NAMALWA (cell line): ENCODE data around the gene ING1.
"Not testable (repeated sequence)": the region's sequence is repeated elsewhere in the genome, so short reads cannot be mapped to it uniquely, and the experiment has no call there.

ENCODE experiments used
- DNase-seq: peaks from one replicate; pipeline ENCODE4 v3.0.0-alpha.2; 2015; ENCODE audit warnings: low spot score

Gene ING1

GRCh38 chr13:110715395-110716246 lies 2.1 kb downstream of the ING1 start:
- peak; percentile 100 for DNase-seq

- DNase-seq, result peak; percentile 57
Measured at GRCh38 chr13:110716247-110716515, 2.7 kb downstream of the ING1 start.

DNA sequence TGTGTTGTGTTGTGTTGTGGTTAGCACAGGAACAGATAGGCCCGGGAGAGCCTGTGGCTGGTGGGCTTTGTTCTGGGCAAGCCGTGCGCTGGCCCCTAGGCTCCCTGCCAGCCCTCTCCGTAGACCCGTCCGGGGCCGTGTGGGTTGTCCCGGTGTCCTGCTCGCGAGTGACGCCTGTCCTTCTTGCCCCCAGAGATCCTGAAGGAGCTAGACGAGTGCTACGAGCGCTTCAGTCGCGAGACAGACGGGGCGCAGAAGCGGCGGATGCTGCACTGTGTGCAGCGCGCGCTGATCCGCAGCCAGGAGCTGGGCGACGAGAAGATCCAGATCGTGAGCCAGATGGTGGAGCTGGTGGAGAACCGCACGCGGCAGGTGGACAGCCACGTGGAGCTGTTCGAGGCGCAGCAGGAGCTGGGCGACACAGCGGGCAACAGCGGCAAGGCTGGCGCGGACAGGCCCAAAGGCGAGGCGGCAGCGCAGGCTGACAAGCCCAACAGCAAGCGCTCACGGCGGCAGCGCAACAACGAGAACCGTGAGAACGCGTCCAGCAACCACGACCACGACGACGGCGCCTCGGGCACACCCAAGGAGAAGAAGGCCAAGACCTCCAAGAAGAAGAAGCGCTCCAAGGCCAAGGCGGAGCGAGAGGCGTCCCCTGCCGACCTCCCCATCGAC lies 5.7 kb downstream of the ING1 start:
- DNase-seq, result no peak

DNA sequence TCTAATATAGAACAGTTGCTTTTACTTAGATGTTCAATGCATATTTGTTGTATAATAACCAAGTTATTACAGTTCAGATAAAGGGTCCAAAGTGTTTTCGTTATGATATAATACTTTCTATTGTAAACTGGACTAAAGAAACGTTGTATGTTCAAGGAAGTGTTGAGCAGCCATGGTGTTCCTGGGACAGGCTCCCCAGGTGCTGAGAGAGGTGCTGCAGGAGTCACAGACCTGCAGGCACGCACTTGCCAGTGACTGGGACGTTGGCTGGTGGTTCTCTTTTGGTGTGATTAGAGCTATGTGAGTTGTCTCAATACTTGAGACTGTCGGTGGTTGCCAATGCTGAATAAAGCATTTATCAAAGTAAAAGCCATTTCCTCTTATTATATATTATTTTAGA lies 9.5 kb downstream of the ING1 start:
- DNase-seq, result no peak

DNA sequence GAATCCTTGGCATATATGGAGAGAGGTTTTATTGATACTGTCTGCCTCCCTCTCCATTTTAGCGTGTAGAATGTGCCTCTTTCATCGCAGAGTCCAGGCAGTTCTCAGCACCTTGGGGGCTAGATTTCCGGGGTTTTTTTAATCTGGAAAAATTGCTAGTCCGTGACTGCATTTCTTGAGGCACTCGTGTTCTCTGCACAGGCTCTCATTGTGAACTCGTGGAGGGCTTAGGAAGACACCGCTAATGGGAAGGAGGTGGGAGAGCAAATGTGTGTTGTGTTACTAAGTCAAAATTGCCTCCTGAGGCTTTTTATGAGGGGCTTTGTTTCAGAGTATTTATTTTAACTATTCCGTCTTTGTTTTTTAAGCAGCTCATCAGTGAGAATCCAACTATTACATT lies 10.1 kb downstream of the ING1 start:
- DNase-seq, result no peak

- DNase-seq, result not testable (repeated sequence)
Measured at GRCh38 chr13:110726153-110726552, 12.7 kb downstream of the ING1 start.

- DNase-seq, result peak; percentile 26
Measured at GRCh38 chr13:110726726-110727125, 13.2 kb downstream of the ING1 start.

DNA sequence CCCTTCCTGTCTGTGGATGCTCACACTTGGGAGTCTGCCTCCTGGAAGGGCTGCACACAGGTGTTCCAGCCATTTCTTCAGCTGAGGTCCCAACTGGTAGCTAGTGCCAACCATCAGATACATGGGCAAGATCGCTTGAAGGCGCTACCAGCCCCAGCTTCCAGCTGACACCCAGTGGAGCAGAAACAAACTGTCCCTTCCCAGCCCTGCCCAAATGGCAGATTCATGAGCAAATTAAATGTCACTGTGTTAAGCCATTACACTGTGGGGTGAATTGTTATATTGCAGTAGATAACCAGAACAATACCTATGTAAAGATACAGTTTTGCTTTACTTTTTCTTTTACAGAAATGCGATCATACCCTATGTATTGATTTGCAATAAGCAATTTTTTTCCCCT lies 17.6 kb downstream of the ING1 start:
- no peak for DNase-seq

GRCh38 chr13:110734561-110734960 lies 21.1 kb downstream of the ING1 start:
- no peak for DNase-seq

- no peak for DNase-seq
Measured at GRCh38 chr13:110737555-110737954, 24.1 kb downstream of the ING1 start.

- DNase-seq, result no peak
Measured at GRCh38 chr13:110743687-110744086, 30.2 kb downstream of the ING1 start.

GRCh38 chr13:110746438-110746837 lies 32.9 kb downstream of the ING1 start:
- no peak for DNase-seq

GRCh38 chr13:110748271-110748670 lies 34.8 kb downstream of the ING1 start:
- DNase-seq, result no peak

DNA sequence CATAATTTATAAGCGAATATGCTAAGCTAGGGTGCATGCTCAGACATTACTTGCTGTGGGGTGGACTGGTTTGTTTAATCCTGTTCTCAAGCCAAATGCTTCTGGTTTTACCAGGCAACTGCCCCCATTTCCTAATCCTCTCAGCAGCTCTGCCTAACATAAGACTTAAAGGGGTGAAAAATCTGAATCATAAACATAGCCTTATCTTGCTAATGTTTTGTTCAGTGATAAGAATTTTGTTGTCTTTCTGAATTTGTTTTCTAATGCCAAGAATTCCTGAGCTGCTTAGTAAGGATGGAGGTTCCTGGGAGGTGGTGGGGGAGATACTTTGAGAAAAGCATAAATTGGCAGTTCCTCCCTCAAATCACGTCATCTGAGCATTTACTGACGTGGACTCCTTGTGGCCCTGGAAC lies 42.7 kb downstream of the ING1 start:
- no peak for DNase-seq

- DNase-seq, result no peak
Measured at GRCh38 chr13:110757296-110757695, 43.8 kb downstream of the ING1 start.

DNA sequence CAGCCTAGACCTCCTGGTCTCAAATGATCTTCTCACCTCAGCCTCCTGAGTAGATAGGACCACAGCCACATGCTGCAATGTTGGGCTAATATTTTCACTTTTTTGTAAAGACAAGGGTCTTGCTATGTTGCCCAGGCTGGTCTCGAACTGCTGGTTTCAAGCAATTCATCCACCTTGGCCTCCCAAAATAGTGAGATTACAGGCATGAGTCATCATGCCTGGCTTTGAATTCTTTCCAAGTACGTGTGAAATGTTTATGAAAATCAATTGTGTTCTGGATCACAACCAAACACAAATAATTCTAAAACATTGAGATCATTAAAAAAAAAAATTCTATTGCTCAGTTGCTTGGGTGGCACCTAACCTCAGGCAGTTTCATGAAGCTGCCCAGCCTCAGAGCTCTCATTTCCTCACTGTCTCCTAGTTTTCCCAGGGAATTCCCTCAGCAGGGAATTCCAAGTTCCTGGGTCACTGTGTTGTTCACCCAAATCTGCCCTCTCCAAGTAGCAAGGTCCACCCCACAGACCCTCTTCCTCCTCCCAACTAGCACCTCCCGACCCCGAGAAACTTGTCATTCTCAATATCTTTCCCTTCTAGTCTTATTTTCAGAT lies 44.8 kb downstream of the ING1 start:
- no peak for DNase-seq

GRCh38 chr13:110759710-110760109 lies 46.2 kb downstream of the ING1 start:
- DNase-seq, result no peak

DNA sequence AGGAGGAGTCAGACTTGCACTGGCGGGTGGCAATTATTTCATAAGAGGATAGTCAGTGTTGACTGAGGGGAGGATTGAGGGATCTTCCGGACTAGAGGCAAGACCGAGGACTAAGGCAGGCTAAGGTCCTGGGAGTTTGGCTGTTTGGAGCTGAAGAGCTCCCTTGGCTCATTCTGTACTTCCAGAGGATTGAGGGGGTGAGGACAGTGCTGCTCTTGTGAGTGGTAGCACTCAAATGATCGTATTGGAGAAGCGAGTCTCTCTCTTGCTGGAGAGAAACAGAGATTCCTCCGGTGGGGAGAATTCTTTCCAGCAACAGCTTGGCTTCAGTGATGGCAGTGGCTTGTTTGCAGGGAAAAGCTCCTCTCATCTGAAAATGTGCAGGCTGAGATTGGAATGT lies 47.1 kb downstream of the ING1 start:
- DNase-seq, result no peak

DNA sequence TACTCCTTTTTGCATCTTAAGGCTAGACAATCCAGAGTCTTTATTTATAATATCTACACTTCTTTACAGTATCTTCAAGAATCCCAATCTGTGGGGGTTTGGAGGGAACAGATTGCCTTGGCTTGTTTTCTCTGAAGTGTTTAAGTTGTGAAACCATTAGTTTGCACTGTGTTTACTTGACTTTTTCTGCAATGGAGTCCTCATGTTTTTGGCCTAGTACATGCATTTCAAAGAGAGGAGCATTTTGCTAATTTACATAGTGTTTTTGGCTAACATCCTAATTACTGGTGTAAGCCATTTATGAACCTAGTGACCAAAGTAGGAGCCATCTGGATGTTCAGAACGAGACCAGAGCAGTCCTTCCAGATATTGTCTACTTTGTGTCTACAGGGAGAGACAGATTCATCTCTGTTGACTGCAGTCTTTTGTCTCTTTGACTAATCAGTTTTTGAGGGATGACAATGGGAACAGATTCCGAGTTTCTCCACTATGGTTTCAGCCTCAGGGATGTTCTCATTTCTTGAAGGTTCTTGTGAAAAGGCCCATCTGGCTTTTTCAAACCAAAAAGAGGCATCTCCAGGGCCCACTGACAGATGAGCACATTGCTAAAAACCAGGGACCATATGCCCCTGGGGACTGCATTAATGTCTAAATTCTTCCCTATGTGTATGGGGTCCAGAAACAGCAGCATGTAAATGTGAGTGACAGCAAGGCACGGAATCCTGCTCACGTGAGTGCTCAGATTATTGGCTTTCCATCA lies 53.4 kb downstream of the ING1 start:
- no peak for DNase-seq

DNA sequence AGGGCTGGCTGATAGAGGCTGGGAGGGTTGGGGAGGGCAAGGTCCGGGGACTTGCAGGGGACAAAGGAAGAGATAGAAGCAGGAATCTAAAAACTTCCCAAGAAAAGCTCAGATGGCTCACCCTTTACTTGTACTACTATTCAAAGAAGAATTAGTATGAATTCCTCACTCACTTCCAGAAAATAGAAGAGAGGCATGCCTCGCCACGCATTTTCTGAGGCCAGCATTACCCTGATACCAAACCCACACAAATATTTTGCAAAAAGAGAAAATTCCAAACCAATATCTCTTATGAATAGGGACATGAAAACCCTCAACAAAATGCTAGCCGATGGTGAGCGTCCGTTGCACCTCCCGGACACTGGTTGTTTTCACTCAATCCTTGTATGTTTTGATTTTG lies 54.0 kb downstream of the ING1 start:
- no peak for DNase-seq

DNA sequence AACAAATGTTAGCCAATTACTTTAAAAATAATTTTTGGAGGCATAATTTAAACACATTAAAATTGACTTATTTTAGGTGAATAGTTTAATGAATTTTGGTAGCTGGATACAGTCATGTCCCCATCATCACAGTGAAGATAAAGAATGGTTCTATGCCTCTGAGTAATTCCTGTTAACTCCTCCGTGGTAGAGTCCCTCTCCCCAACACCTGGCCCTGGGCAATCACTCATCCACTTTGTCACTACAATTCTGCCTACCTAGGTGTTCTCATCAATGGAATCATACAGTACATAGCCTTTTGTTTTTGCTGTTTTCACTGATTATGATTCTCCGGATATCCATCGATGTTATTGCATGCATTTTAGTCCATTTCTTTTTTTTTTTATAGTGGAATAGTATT lies 55.6 kb downstream of the ING1 start:
- DNase-seq, result no peak

DNA sequence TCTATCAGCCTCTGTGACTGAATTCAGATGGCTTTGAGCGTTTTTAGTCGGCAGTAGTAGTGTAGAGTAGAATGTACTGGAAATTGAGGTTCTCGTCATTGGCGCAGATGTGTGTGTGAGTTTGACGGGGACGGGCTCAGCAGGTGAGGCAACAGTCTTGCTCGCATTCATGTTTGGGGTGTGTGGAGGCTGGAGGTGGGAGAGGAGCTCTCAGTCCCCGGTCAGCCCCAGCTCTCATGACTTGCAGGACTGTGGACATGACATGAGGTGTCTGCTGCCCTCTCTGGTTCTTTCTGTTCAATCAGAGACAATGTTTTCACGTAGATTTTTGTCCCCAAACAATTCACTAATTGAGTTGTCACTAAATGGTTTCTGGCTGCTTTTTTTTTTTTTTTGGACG lies 57.2 kb downstream of the ING1 start:
- DNase-seq, result no peak

DNA sequence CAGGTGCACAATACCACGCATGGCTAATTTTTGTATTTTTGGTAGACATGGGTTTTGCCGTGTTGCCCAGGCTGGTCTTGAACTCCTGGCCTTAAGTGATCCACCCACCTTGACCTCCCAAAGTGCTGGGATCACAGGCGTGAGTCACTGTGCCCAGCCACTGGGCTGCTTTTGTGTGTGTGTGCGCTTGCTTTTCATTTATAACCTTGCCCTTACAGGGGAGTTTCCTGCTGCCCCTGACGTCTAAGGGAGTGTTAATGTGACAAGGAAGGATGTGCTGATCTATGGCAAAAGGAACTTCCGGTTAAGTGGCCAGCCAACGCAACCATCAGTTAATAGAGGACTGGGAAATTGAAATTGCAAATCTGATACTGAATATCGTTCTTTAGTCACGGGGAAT lies 57.7 kb downstream of the ING1 start:
- no peak for DNase-seq
